Thymus (tissue), 11 donors: ENCODE data around the gene HELZ. TPM values are rescaled to one million over a fixed set of nuclear protein-coding genes. Genes with fewer than 3 reads are reported as not detected.
A peak's percentile ranks its signal among the peaks of the same experiment; 100 is the strongest.

Source experiments
- DNase-seq, 9 donors: peaks; one replicate each; pipeline ENCODE4 v3.0.0-alpha.2; 2013; ENCODE audit warnings: low spot score in 9 of 9, low read depth in 6 of 9, missing footprints in 1 of 9
- H3K27ac ChIP-seq, 2 donors: one replicate each; pipeline ENCODE4 v1.5.1; 2013; ENCODE audit warnings: control low read depth in 1 of 2, low read depth in 1 of 2, low read length in 1 of 2, mild to moderate bottlenecking in 1 of 2, moderate library complexity in 1 of 2
- H3K27me3 ChIP-seq, 2 donors: one replicate each; pipeline ENCODE4 v1.5.1; 2013; ENCODE audit warnings: low read length in 1 of 2; ENCODE audit not compliant: control insufficient read depth in 2 of 2, insufficient read depth in 1 of 2
- H3K36me3 ChIP-seq, 2 donors: one replicate each; pipeline ENCODE4 v1.5.1; 2013; ENCODE audit warnings: low read length in 1 of 2, mild to moderate bottlenecking in 1 of 2, moderate library complexity in 1 of 2; ENCODE audit not compliant: control insufficient read depth in 2 of 2, insufficient read depth in 2 of 2
- H3K4me1 ChIP-seq, 2 donors: one replicate each; pipeline ENCODE4 v1.5.1; 2013; ENCODE audit warnings: low read length in 2 of 2; ENCODE audit not compliant: control insufficient read depth in 2 of 2, insufficient read depth in 2 of 2
- H3K4me3 ChIP-seq, 2 donors: one replicate each; pipeline ENCODE4 v1.5.1; 2013; ENCODE audit warnings: low read length in 2 of 2, control low read depth in 1 of 2, mild to moderate bottlenecking in 1 of 2
- H3K9me3 ChIP-seq, 2 donors: one replicate each; pipeline ENCODE4 v1.5.1; 2013; ENCODE audit warnings: low read length in 1 of 2, mild to moderate bottlenecking in 1 of 2; ENCODE audit not compliant: control insufficient read depth in 2 of 2, insufficient read depth in 1 of 2
- WGBS: extraction: QIAGEN DNeasy Blood & Tissue Kit; methylation state at CpG from one replicate; pipeline ENCODE4 v1.1.7; 2013; 5-methylcytosine and 5-hydroxymethylcytosine counted together
- polyA plus RNA-seq: library from polyadenylated mRNA; stranded (reverse); fragments of 200-250 nt; gene quantifications from one replicate; pipeline ENCODE4 v1.2.3, GENCODE V29; 2013
- total RNA-seq: library from RNA; stranded (reverse); fragments of 120-200 nt; gene quantifications from one replicate; pipeline ENCODE4 v1.2.4, GENCODE V29; 2013
- donor health status: healthy.

The HELZ gene
- total and polyA plus RNA-seq, 2 donors = 8.2 to 27.5 TPM

GRCh38 chr17:67227488-67227887, 17.5 kb downstream of the HELZ start:
- H3K4me1 ChIP-seq = peaks cover 0 to 2% of the 10 kb centered on the region in 2 donors
- no peak overlapping the region for H3K27ac ChIP-seq
- no peaks in the 10 kb centered on the region for H3K27me3 ChIP-seq
- no peaks in the 10 kb centered on the region for H3K9me3 ChIP-seq
- DNase-seq = no peak
- peaks cover 6 to 34% of the 10 kb centered on the region in 2 donors for H3K36me3 ChIP-seq
- H3K4me3 ChIP-seq = no peak overlapping the region

- H3K27me3 ChIP-seq = no peaks in the 10 kb centered on the region
- 99% methylated on average over 4 of the region's 4 CpGs for WGBS
Measured at GRCh38 chr17:67225316-67225715, 19.7 kb downstream of the HELZ start.

GRCh38 chr17:67224736-67225135, 20.3 kb downstream of the HELZ start:
- WGBS = 99% methylated on average over 9 of the region's 9 CpGs
- Histone ChIP-seq H3K27ac (no peak overlapping the region), H3K27me3 (no peaks in the 10 kb centered on the region), H3K4me3 (no peak overlapping the region), H3K36me3 (peaks cover 7 to 29% of the 10 kb centered on the region in 2 donors), H3K9me3 (no peaks in the 10 kb centered on the region), H3K4me1 (peaks cover 0 to 2% of the 10 kb centered on the region in 2 donors)
- DNase-seq = no peak

More at GRCh38 chr17:67225316-67225715, 19.7 kb downstream of the HELZ start:
- no peak for DNase-seq
- H3K4me1 ChIP-seq = peaks cover 0 to 2% of the 10 kb centered on the region in 2 donors
- H3K4me3 ChIP-seq = no peak overlapping the region
- H3K27ac ChIP-seq = no peak overlapping the region
- H3K9me3 ChIP-seq = no peaks in the 10 kb centered on the region
- H3K36me3 ChIP-seq = peaks cover 7 to 31% of the 10 kb centered on the region in 2 donors

- Histone ChIP-seq H3K27me3 (no peaks in the 10 kb centered on the region), H3K4me3 (no peak overlapping the region), H3K9me3 (no peaks in the 10 kb centered on the region), H3K4me1 (peaks cover 0 to 2% of the 10 kb centered on the region in 2 donors), H3K27ac (no peak overlapping the region), H3K36me3 (peaks cover 7 to 29% of the 10 kb centered on the region in 2 donors)
- no peak for DNase-seq
- WGBS = 88% methylated on average over 6 of the region's 6 CpGs
Measured at GRCh38 chr17:67223924-67224323, 21.1 kb downstream of the HELZ start.

GRCh38 chr17:67221062-67221998, 23.7 kb downstream of the HELZ start:
- WGBS = 94% methylated on average over 5 of the region's 5 CpGs

GRCh38 chr17:67218385-67218950, 26.5 kb downstream of the HELZ start:
- DNase-seq = no peak
- Histone ChIP-seq H3K4me3 (no peak overlapping the region), H3K27me3 (no peaks in the 10 kb centered on the region), H3K36me3 (peaks cover 42 to 51% of the 10 kb centered on the region in 2 donors), H3K4me1 (no peaks in the 10 kb centered on the region), H3K9me3 (no peaks in the 10 kb centered on the region), H3K27ac (no peak overlapping the region)
- WGBS = over 99% methylated on average over 4 of the region's 4 CpGs

More at GRCh38 chr17:67221062-67221998, 23.7 kb downstream of the HELZ start:
- Histone ChIP-seq H3K36me3 (peaks cover 33 to 41% of the 10 kb centered on the region in 2 donors), H3K4me1 (peaks cover 0 to 2% of the 10 kb centered on the region in 2 donors), H3K4me3 (no peak overlapping the region), H3K9me3 (no peaks in the 10 kb centered on the region), H3K27ac (no peak overlapping the region), H3K27me3 (no peaks in the 10 kb centered on the region)
- DNase-seq = peak in 2 of 9 donors; percentile 28 to 59

GRCh38 chr17:67217446-67217845, 27.6 kb downstream of the HELZ start:
- WGBS = 97% methylated on average over 4 of the region's 4 CpGs
- Histone ChIP-seq H3K4me1 (no peaks in the 10 kb centered on the region), H3K36me3 (peaks cover 38 to 47% of the 10 kb centered on the region in 2 donors)

GRCh38 chr17:67216578-67217320, 28.2 kb downstream of the HELZ start:
- Histone ChIP-seq H3K36me3 (peaks cover 38 to 47% of the 10 kb centered on the region in 2 donors), H3K9me3 (no peaks in the 10 kb centered on the region), H3K4me3 (no peak overlapping the region), H3K27ac (no peak overlapping the region), H3K4me1 (no peaks in the 10 kb centered on the region), H3K27me3 (no peaks in the 10 kb centered on the region)
- 96% methylated on average over 10 of the region's 10 CpGs for WGBS
- DNase-seq = no peak

More at GRCh38 chr17:67217446-67217845, 27.6 kb downstream of the HELZ start:
- Histone ChIP-seq H3K27me3 (no peaks in the 10 kb centered on the region), H3K9me3 (no peaks in the 10 kb centered on the region), H3K27ac (no peak overlapping the region), H3K4me3 (no peak overlapping the region)
- no peak for DNase-seq
